Right atrium auricular region (tissue), 2 donors: Measurements from ENCODE around the gene SMTNL2. TPM values are rescaled to one million over a fixed set of nuclear protein-coding genes. Genes with fewer than 3 reads are reported as not detected.
"Not testable (repeated sequence)": the region's sequence is repeated elsewhere in the genome, so short reads cannot be mapped to it uniquely, and the experiment has no call there.

Source experiments
- DNase-seq: peaks from one replicate; pipeline ENCODE4 v3.0.0-alpha.2; 2019; ENCODE audit warnings: low spot score
- H3K27ac ChIP-seq, 2 donors: fragments of 200-600 bp; sonication (generic); 1 replicate in 1 of 2; 2 replicates in 1 of 2; pipeline ENCODE4 v1.5.1; 2016 to 2019
- H3K27me3 ChIP-seq, 2 donors: fragments of 200-600 bp; sonication (generic); one replicate each; pipeline versions ENCODE4 v1.5.1 to v1.6.0; 2017 to 2019
- H3K36me3 ChIP-seq: fragments of 200-600 bp; sonication (generic); one replicate; pipeline ENCODE4 v1.5.1; 2016
- H3K4me1 ChIP-seq, 2 donors: fragments of 200-600 bp; sonication (generic); one replicate each; pipeline versions ENCODE4 v1.5.1 to v1.6.0; 2017 to 2019
- H3K4me3 ChIP-seq, 2 donors: fragments of 200-600 bp; sonication (generic); 1 replicate in 1 of 2; 2 replicates in 1 of 2; pipeline ENCODE4 v1.5.1; 2017 to 2019; ENCODE audit warnings: mild to moderate bottlenecking in 1 of 2, moderate library complexity in 1 of 2
- H3K9me3 ChIP-seq, 2 donors: fragments of 200-600 bp; sonication (generic); one replicate each; pipeline ENCODE4 v1.5.1; 2019
- CTCF ChIP-seq, 2 donors: fragments of 200-600 bp; sonication (generic); IDR thresholded peaks; one replicate each; pipeline ENCODE4 v1.5.1; 2019; ENCODE audit warnings: antibody characterized with exemption in 2 of 2
- total RNA-seq, 2 donors: library from RNA; depleted of rRNA; stranded (reverse); fragments of >200 nt; gene quantifications; one replicate each; pipeline ENCODE4 v1.1.0, GENCODE V29; 2016

The SMTNL2 gene
- total RNA-seq, 2 donors from 2014 or later, result 21.1 to 41.6 TPM

DNA sequence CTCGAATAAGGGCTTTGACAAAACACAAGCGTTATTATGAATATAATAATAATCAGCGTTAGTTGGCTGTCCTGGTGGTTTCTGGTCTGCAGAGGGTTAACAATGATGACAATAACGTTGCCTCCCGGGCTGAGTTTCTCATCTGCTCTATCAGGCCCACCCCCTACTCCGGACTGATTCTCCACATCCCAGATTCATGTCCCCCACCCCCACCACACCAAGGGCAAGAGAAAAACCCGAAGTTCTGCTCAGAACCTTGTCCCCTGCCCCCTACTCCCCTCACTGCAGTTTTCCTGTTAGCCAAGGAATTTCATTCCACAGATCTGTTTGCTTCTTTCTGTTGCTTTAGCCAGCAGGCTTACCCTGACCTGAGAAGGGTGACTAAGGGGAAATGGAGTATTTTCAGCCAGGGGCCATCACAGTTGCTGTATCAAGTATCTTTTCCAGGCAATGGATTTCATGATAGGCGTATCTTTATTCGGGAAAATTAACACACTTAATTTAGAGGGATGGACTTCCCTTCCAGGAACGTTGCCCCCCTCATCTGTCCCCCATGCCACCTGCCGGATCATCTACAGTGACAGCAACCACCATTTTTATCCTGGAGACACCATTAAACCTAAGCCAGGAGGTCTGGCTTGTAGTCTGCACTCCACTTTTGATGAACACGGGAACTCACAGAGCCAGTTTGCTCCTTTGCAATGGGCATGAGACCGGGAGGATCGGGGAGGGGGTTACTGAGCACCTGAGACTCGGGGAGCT is 33.4 kb downstream of the SMTNL2 start:
- Histone ChIP-seq H3K27me3 (no peaks in the 10 kb centered on the region), H3K27ac (no peak overlapping the region), H3K4me1 (no peaks in the 10 kb centered on the region), H3K36me3 (no peaks in the 10 kb centered on the region), H3K9me3 (peaks cover 0 to 5% of the 10 kb centered on the region in 2 donors), H3K4me3 (no peak overlapping the region)
- TF ChIP-seq CTCF (IDR thresholded peaks at IDR 0.05), result no peak
- DNase-seq, result no peak

DNA sequence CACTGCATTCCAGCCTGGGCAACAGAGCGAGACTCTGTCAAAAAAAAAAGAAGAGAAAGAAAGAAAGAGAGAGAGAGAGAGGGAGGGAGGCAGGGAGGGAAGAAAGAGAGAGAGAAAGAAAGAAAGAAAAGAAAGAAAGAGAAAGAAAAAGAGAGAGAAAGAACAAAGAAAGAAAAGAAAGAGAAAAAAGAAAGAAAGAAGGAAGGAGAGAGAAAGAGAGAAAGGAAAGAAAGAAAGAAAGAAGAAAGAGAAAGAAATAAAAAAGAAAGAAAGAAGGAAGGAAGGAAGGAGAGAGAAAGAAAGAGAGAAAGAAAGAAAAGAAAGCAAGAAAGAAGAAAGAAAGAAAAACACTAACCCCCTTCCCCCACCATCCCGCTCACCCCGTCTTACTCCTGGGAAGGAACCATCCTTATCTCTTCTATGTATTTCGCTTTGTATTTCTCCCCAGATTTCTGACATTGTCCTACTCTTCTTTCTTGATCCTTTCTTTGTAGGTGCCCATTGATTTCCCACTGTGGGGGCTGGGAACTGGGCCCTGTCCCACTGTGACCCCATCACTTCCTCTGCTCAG is 36.3 kb downstream of the SMTNL2 start:
- H3K4me3 ChIP-seq, result no peak overlapping the region
- peaks cover 0 to 11% of the 10 kb centered on the region in 2 donors for H3K4me1 ChIP-seq
- no peaks in the 10 kb centered on the region for H3K36me3 ChIP-seq
- no peak for TF ChIP-seq CTCF (IDR thresholded peaks at IDR 0.05)
- H3K9me3 ChIP-seq, result peaks cover 0 to 5% of the 10 kb centered on the region in 2 donors
- DNase-seq, result no peak
- H3K27ac ChIP-seq, result no peak overlapping the region
- no peaks in the 10 kb centered on the region for H3K27me3 ChIP-seq

DNA sequence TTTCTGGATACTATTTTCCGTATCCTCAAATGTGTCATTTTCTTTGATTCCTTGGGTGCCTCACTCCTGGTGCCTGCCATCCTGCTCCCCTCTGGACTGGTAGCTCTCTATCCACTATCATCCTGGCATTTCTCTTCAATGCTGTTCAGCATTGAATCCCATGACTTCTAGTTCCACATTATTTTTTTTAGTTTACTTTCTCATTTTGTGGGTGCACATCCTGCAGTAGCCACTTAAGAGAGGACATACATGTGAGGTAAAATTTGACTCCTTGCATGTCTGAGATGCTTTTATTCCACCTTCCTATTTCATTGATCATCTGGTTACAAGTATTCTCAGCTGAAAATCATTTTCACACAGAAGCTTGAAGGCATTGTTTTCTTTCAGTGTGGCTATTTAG is 38.0 kb downstream of the SMTNL2 start:
- no peak for DNase-seq
- Histone ChIP-seq H3K27me3 (no peaks in the 10 kb centered on the region), H3K9me3 (peaks cover 0 to 5% of the 10 kb centered on the region in 2 donors), H3K36me3 (no peaks in the 10 kb centered on the region), H3K4me1 (peaks cover 0 to 14% of the 10 kb centered on the region in 2 donors), H3K27ac (no peak overlapping the region), H3K4me3 (no peak overlapping the region)
- TF ChIP-seq CTCF (IDR thresholded peaks at IDR 0.05), result no peak

GRCh38 chr17:4623249-4623648 is 38.9 kb downstream of the SMTNL2 start:
- no peak for DNase-seq
- H3K4me1 ChIP-seq, result peaks cover 0 to 14% of the 10 kb centered on the region in 2 donors
- H3K27ac ChIP-seq, result no peak overlapping the region
- peaks cover 0 to 5% of the 10 kb centered on the region in 2 donors for H3K9me3 ChIP-seq
- no peak for TF ChIP-seq CTCF (IDR thresholded peaks at IDR 0.05)
- no peaks in the 10 kb centered on the region for H3K27me3 ChIP-seq
- H3K36me3 ChIP-seq, result no peaks in the 10 kb centered on the region
- no peak overlapping the region for H3K4me3 ChIP-seq

DNA sequence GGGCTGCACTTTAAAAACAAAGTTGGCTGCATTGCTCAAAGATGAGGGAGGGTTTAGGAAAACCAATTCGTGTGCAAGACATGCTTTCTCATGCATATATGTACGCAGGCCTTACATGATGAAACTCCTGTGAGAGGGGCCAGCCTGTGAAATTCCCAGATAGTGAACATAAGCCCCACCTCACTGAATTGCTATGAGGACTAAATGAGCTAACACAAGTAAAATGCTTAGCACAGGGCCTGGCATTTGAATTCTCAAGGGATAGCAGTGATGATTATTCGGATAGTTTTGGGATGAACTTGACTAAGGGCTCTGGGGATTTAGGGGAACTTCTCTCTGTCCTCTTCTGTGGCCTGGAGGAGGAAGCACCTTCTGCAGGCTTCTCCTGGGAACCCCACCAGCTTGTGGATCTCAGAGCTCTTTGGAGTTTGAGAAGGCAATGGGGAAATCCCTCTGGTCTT is 40.2 kb downstream of the SMTNL2 start:
- H3K27me3 ChIP-seq, H3K4me3 ChIP-seq, DNase-seq, H3K36me3 ChIP-seq, H3K9me3 ChIP-seq: not testable (repeated sequence)
- peaks cover 0 to 14% of the 10 kb centered on the region in 2 donors for H3K4me1 ChIP-seq
- peak overlapping the region in 1 of 2 donors; percentile 27 for H3K27ac ChIP-seq

- DNase-seq, result no peak
- peaks cover 0 to 14% of the 10 kb centered on the region in 2 donors for H3K4me1 ChIP-seq
- peaks cover 0 to 5% of the 10 kb centered on the region in 2 donors for H3K9me3 ChIP-seq
- H3K27ac ChIP-seq, result peak overlapping the region in 1 of 2 donors; percentile 27
- no peak for TF ChIP-seq CTCF (IDR thresholded peaks at IDR 0.05)
- no peaks in the 10 kb centered on the region for H3K36me3 ChIP-seq
- no peak overlapping the region for H3K4me3 ChIP-seq
- no peaks in the 10 kb centered on the region for H3K27me3 ChIP-seq
Observed at GRCh38 chr17:4625181-4625617, 40.9 kb downstream of the SMTNL2 start.
